Mesothelial cell of epicardium (in vitro differentiated cells): ENCODE measurements around the gene EFHC1. TPM values are rescaled to one million over a fixed set of nuclear protein-coding genes. Genes with fewer than 3 reads are reported as not detected.

Source experiments
- DNase-seq, 2 experiments: peaks; one replicate each; pipeline ENCODE4 v3.0.0; 2021; ENCODE audit warnings: low spot score in 2 of 2; ENCODE audit not compliant: unreplicated experiment in 2 of 2
- H3K27ac Mint-ChIP-seq: 2 replicates; pipeline ENCODE4 v1.8.0; 2021; ENCODE audit warnings: mixed read lengths
- H3K27me3 Mint-ChIP-seq: 2 replicates; pipeline ENCODE4 v1.8.0; 2021; ENCODE audit warnings: low read depth, mixed read lengths
- H3K36me3 Mint-ChIP-seq: 2 replicates; pipeline ENCODE4 v1.8.0; 2021; ENCODE audit warnings: mixed read lengths
- H3K4me1 Mint-ChIP-seq: 2 replicates; pipeline ENCODE4 v1.8.0; 2021; ENCODE audit warnings: mixed read lengths
- H3K4me3 Mint-ChIP-seq: 2 replicates; pipeline ENCODE4 v1.8.0; 2021; ENCODE audit warnings: mild to moderate bottlenecking, moderate library complexity, mixed read lengths
- H3K9me3 Mint-ChIP-seq: 2 replicates; pipeline ENCODE4 v1.8.0; 2021; ENCODE audit warnings: mixed read lengths
- CTCF ChIP-seq: fragments of 200-600 bp; sonication (generic); IDR thresholded peaks from one replicate; pipeline ENCODE4 v1.5.0; 2021; ENCODE audit warnings: antibody characterized with exemption; ENCODE audit not compliant: unreplicated experiment
- total RNA-seq: library from RNA; stranded (reverse); gene quantifications from 3 replicates; pipeline ENCODE4 v1.2.1, GENCODE V29; 2021

EFHC1 gene
- total RNA-seq, 1 donor from 2014 or later, result 34.4 TPM

GRCh38 chr6:52531834-52532233 is 111.7 kb downstream of the EFHC1 start:
- Mint-ChIP-seq H3K36me3 (peaks cover 8% of the 10 kb centered on the region), H3K4me1 (no peaks in the 10 kb centered on the region), H3K27me3 (no peaks in the 10 kb centered on the region), H3K27ac (no peak overlapping the region), H3K4me3 (no peak overlapping the region), H3K9me3 (no peaks in the 10 kb centered on the region)
- TF ChIP-seq CTCF, result no peak
- no peak for DNase-seq

GRCh38 chr6:52532457-52532856 is 112.3 kb downstream of the EFHC1 start:
- no peak overlapping the region for H3K4me3 Mint-ChIP-seq
- H3K4me1 Mint-ChIP-seq, result peaks cover 3% of the 10 kb centered on the region
- peaks cover 8% of the 10 kb centered on the region for H3K36me3 Mint-ChIP-seq
- no peak for DNase-seq
- no peaks in the 10 kb centered on the region for H3K27me3 Mint-ChIP-seq
- TF ChIP-seq CTCF, result no peak
- H3K27ac Mint-ChIP-seq, result no peak overlapping the region
- H3K9me3 Mint-ChIP-seq, result no peaks in the 10 kb centered on the region

- no peaks in the 10 kb centered on the region for H3K9me3 Mint-ChIP-seq
- no peak for TF ChIP-seq CTCF
- H3K36me3 Mint-ChIP-seq, result peaks cover 8% of the 10 kb centered on the region
- no peaks in the 10 kb centered on the region for H3K27me3 Mint-ChIP-seq
- H3K27ac Mint-ChIP-seq, result no peak overlapping the region
- H3K4me3 Mint-ChIP-seq, result no peak overlapping the region
- DNase-seq, result no peak
- peaks cover 4% of the 10 kb centered on the region for H3K4me1 Mint-ChIP-seq
Measured at GRCh38 chr6:52533491-52533890, 113.3 kb downstream of the EFHC1 start.

GRCh38 chr6:52534363-52534762 is 114.2 kb downstream of the EFHC1 start:
- no peak overlapping the region for H3K27ac Mint-ChIP-seq

GRCh38 chr6:52534966-52535390 is 114.8 kb downstream of the EFHC1 start:
- Mint-ChIP-seq H3K4me3 (no peak overlapping the region), H3K36me3 (peaks cover 8% of the 10 kb centered on the region), H3K27me3 (no peaks in the 10 kb centered on the region), H3K27ac (no peak overlapping the region), H3K4me1 (peaks cover 15% of the 10 kb centered on the region), H3K9me3 (no peaks in the 10 kb centered on the region)
- TF ChIP-seq CTCF, result no peak
- DNase-seq, result no peak

More at GRCh38 chr6:52534363-52534762, 114.2 kb downstream of the EFHC1 start:
- no peak for TF ChIP-seq CTCF
- H3K9me3 Mint-ChIP-seq, result no peaks in the 10 kb centered on the region
- no peaks in the 10 kb centered on the region for H3K27me3 Mint-ChIP-seq
- H3K4me1 Mint-ChIP-seq, result peaks cover 10% of the 10 kb centered on the region
- DNase-seq, result no peak
- H3K4me3 Mint-ChIP-seq, result no peak overlapping the region
- H3K36me3 Mint-ChIP-seq, result peaks cover 8% of the 10 kb centered on the region

- DNase-seq, result no peak
- no peak overlapping the region for H3K27ac Mint-ChIP-seq
- H3K36me3 Mint-ChIP-seq, result peaks cover 8% of the 10 kb centered on the region
Measured at GRCh38 chr6:52535711-52536423, 115.7 kb downstream of the EFHC1 start.

More at GRCh38 chr6:52535711-52536423, 115.7 kb downstream of the EFHC1 start:
- no peak for TF ChIP-seq CTCF
- H3K27me3 Mint-ChIP-seq, result no peaks in the 10 kb centered on the region
- no peaks in the 10 kb centered on the region for H3K9me3 Mint-ChIP-seq
- H3K4me1 Mint-ChIP-seq, result peaks cover 22% of the 10 kb centered on the region
- no peak overlapping the region for H3K4me3 Mint-ChIP-seq
